Gastrocnemius medialis (tissue), 4 donors: ENCODE results near the gene ANKS1B. TPM values are rescaled to one million over a fixed set of nuclear protein-coding genes. Genes with fewer than 3 reads are reported as not detected.

Experiments
- ATAC-seq, 2 donors: fragments of 150-250 bp; one replicate each; pipeline ENCODE4 v1.9.1; 2016
- DNase-seq, 2 donors: peaks; one replicate each; pipeline ENCODE4 v3.0.0-alpha.2; 2019
- H3K27ac ChIP-seq, 4 donors: fragments of 200-600 bp; sonication (generic); 1 replicate in 1 of 4; 2 replicates in 3 of 4; pipeline ENCODE4 v1.5.1; 2016 to 2018; ENCODE audit warnings: mild to moderate bottlenecking in 2 of 4, moderate library complexity in 1 of 4
- H3K27me3 ChIP-seq, 3 donors: fragments of 200-600 bp; sonication (generic) in 2 of 3; 1 replicate in 1 of 3; 2 replicates in 2 of 3; pipeline versions ENCODE4 v1.5.1 to v1.6.0; 2016 to 2019; ENCODE audit warnings: mild to moderate bottlenecking in 1 of 3, moderate library complexity in 1 of 3
- H3K36me3 ChIP-seq, 2 donors: fragments of 200-600 bp; sonication (generic) in 1 of 2; one replicate each; pipeline ENCODE4 v1.5.1; 2017 to 2018
- H3K4me1 ChIP-seq, 2 donors: fragments of 200-600 bp; sonication (generic) in 1 of 2; one replicate each; pipeline ENCODE4 v1.5.1; 2016 to 2017; ENCODE audit warnings: mild to moderate bottlenecking in 2 of 2
- H3K4me3 ChIP-seq, 4 donors: fragments of 200-600 bp; sonication (generic) in 3 of 4; 1 replicate in 1 of 4; 2 replicates in 3 of 4; pipeline ENCODE4 v1.5.1; 2016 to 2019; ENCODE audit warnings: mild to moderate bottlenecking in 2 of 4
- H3K9me3 ChIP-seq, 3 donors: fragments of 200-600 bp; sonication (generic) in 2 of 3; 1 replicate in 1 of 3; 2 replicates in 2 of 3; pipeline ENCODE4 v1.5.1; 2016 to 2019
- CTCF ChIP-seq, 5 experiments: fragments of 450-650 bp in 3 of 5; fragments of 200-600 bp in 2 of 5; sonication (generic) in 2 of 5; IDR thresholded peaks in 4 of 5; conservative IDR thresholded peaks in 1 of 5; 1 replicate in 4 of 5; 2 replicates in 1 of 5; pipeline ENCODE4 v1.5.1; 2016 to 2019; ENCODE audit warnings: antibody characterized with exemption in 5 of 5, mild to moderate bottlenecking in 3 of 5, moderate library complexity in 3 of 5
- POLR2A ChIP-seq, 2 donors: fragments of 450-650 bp; IDR thresholded peaks; one replicate each; pipeline ENCODE4 v1.6.1; 2017; ENCODE audit warnings: antibody characterized with exemption in 2 of 2, mild to moderate bottlenecking in 2 of 2, moderate library complexity in 2 of 2
- in situ Hi-C, 4 donors: fragments of 200-750 bp; cut with MboI; loops; one replicate each; pipeline versions ENCODE4 v1.15.0 to v1.8.0; 2017; ENCODE audit warnings: low sequenced_read_pairs in 4 of 4
- intact Hi-C: fragments of 100-400 bp; cut with DNase I; formaldehyde crosslinking; loops from one replicate; pipeline ENCODE4 v1.15.1; 2023; ENCODE audit warnings: low total_unique reads
- total RNA-seq, 4 donors: library from RNA; depleted of rRNA; stranded (reverse); fragments of >200 nt; gene quantifications; one replicate each; pipeline versions ENCODE4 v1.1.0 to v1.2.3, GENCODE V29; 2016

Gene ANKS1B
- total RNA-seq, 4 donors from 2014 or later = 3.9 to 14.5 (median 5.7) TPM

GRCh38 chr12:99137124-99137855 lies 847.4 kb downstream of the ANKS1B start:
- DNase-seq (no peak), ATAC-seq (no peak)
- no peak overlapping the region for H3K27ac ChIP-seq
- no peak for TF ChIP-seq CTCF (IDR thresholded peaks at IDR 0.05 in 4 of 5, conservative IDR thresholded peaks at IDR 0.05 in 1 of 5)
- no peak for TF ChIP-seq POLR2A (IDR thresholded peaks at IDR 0.05)
- in situ Hi-C loops = no loop called here
- no peaks in the 10 kb centered on the region for H3K4me1 ChIP-seq
- no peaks in the 10 kb centered on the region for H3K9me3 ChIP-seq
- H3K36me3 ChIP-seq = no peaks in the 10 kb centered on the region
- intact Hi-C loops = no loop called here
- no peak overlapping the region for H3K4me3 ChIP-seq
- no peaks in the 10 kb centered on the region for H3K27me3 ChIP-seq

GRCh38 chr12:99136516-99136915 lies 848.2 kb downstream of the ANKS1B start:
- H3K27ac ChIP-seq = no peak overlapping the region

GRCh38 chr12:99135376-99135775 lies 849.4 kb downstream of the ANKS1B start:
- in situ Hi-C loops (no loop called here), intact Hi-C loops (no loop called here)
- H3K36me3 ChIP-seq = no peaks in the 10 kb centered on the region
- TF ChIP-seq CTCF (IDR thresholded peaks at IDR 0.05 in 4 of 5, conservative IDR thresholded peaks at IDR 0.05 in 1 of 5) (no peak), POLR2A (IDR thresholded peaks at IDR 0.05) (no peak)
- H3K4me3 ChIP-seq = no peak overlapping the region
- H3K27ac ChIP-seq = no peak overlapping the region
- no peak for ATAC-seq
- H3K9me3 ChIP-seq = no peaks in the 10 kb centered on the region
- no peaks in the 10 kb centered on the region for H3K27me3 ChIP-seq
- DNase-seq = no peak
- H3K4me1 ChIP-seq = no peaks in the 10 kb centered on the region

More at GRCh38 chr12:99136516-99136915, 848.2 kb downstream of the ANKS1B start:
- Histone ChIP-seq H3K9me3 (no peaks in the 10 kb centered on the region), H3K36me3 (no peaks in the 10 kb centered on the region), H3K27me3 (no peaks in the 10 kb centered on the region), H3K4me1 (no peaks in the 10 kb centered on the region), H3K4me3 (no peak overlapping the region)
- no peak for ATAC-seq
- intact Hi-C loops = no loop called here
- in situ Hi-C loops = no loop called here
- DNase-seq = no peak
- TF ChIP-seq POLR2A (IDR thresholded peaks at IDR 0.05) (no peak), CTCF (IDR thresholded peaks at IDR 0.05 in 4 of 5, conservative IDR thresholded peaks at IDR 0.05 in 1 of 5) (no peak)

GRCh38 chr12:99133401-99133800 lies 851.3 kb downstream of the ANKS1B start:
- no peak overlapping the region for H3K27ac ChIP-seq
- TF ChIP-seq CTCF (IDR thresholded peaks at IDR 0.05 in 4 of 5, conservative IDR thresholded peaks at IDR 0.05 in 1 of 5) (no peak), POLR2A (IDR thresholded peaks at IDR 0.05) (no peak)
- no peaks in the 10 kb centered on the region for H3K4me1 ChIP-seq
- H3K27me3 ChIP-seq = no peaks in the 10 kb centered on the region
- no peak for DNase-seq
- intact Hi-C loops (no loop called here), in situ Hi-C loops (no loop called here)
- no peaks in the 10 kb centered on the region for H3K9me3 ChIP-seq
- ATAC-seq = no peak
- no peak overlapping the region for H3K4me3 ChIP-seq
- no peaks in the 10 kb centered on the region for H3K36me3 ChIP-seq
